Measurements from ENCODE around the gene TJP2.

Gene TJP2

GRCh38 chr9:69136779-69137178 is 37.3 kb upstream of the TJP2 start:
- no peak for TF ChIP-seq CTCF (IDR thresholded peaks at IDR 0.05; ENCODE audit: borderline replicate concordance, insufficient read depth, low read depth, low read length)
- H3K4me3 ChIP-seq (ENCODE audit: low read depth, low read length) = no peak overlapping the region

- TF ChIP-seq CTCF (IDR thresholded peaks at IDR 0.05; ENCODE audit: borderline replicate concordance, insufficient read depth, low read depth, low read length) = no peak
- no peak overlapping the region for H3K4me3 ChIP-seq (ENCODE audit: low read depth, low read length)
These were observed 36.8 kb upstream of the TJP2 start for GRCh38 chr9:69137311-69137710.

- no peak for TF ChIP-seq CTCF (IDR thresholded peaks at IDR 0.05; ENCODE audit: borderline replicate concordance, insufficient read depth, low read depth, low read length)
- H3K4me3 ChIP-seq (ENCODE audit: low read depth, low read length) = no peak overlapping the region
These were observed 34.5 kb upstream of the TJP2 start for GRCh38 chr9:69139596-69139995.

GRCh38 chr9:69140123-69140735 is 33.8 kb upstream of the TJP2 start:
- TF ChIP-seq CTCF (IDR thresholded peaks at IDR 0.05; ENCODE audit: borderline replicate concordance, insufficient read depth, low read depth, low read length) = no peak
- no peak overlapping the region for H3K4me3 ChIP-seq (ENCODE audit: low read depth, low read length)

- TF ChIP-seq CTCF (IDR thresholded peaks at IDR 0.05; ENCODE audit: borderline replicate concordance, insufficient read depth, low read depth, low read length) = no peak
- H3K4me3 ChIP-seq (ENCODE audit: low read depth, low read length) = no peak overlapping the region
These were observed 32.2 kb upstream of the TJP2 start for GRCh38 chr9:69141851-69142250.

- H3K4me3 ChIP-seq (ENCODE audit: low read depth, low read length) = no peak overlapping the region
- TF ChIP-seq CTCF (IDR thresholded peaks at IDR 0.05; ENCODE audit: borderline replicate concordance, insufficient read depth, low read depth, low read length) = no peak
These were observed 30.8 kb upstream of the TJP2 start for GRCh38 chr9:69143291-69143690.

- no peak overlapping the region for H3K4me3 ChIP-seq (ENCODE audit: low read depth, low read length)
- no peak for TF ChIP-seq CTCF (IDR thresholded peaks at IDR 0.05; ENCODE audit: borderline replicate concordance, insufficient read depth, low read depth, low read length)
These were observed 28.8 kb upstream of the TJP2 start for GRCh38 chr9:69145144-69145715.
